Measurements from ENCODE around the gene HLA-DPB1.
A peak's percentile ranks its signal among the peaks of the same experiment; 100 is the strongest.

HLA-DPB1 gene

GRCh38 chr6:33079580-33079979, 3.8 kb downstream of the HLA-DPB1 start:
- no peak for DNase-seq (ENCODE audit: low spot score)
- peaks cover 0 to 5% of the 10 kb centered on the region in 2 donors for H3K4me1 ChIP-seq (ENCODE audit: control insufficient read depth in 2 of 2, insufficient read depth in 1 of 2, low read depth in 1 of 2, low read length in 2 of 2)

GRCh38 chr6:33080127-33081089, 4.6 kb downstream of the HLA-DPB1 start:
- Histone ChIP-seq H3K27ac (replicated peaks; ENCODE audit: low read length) (peak overlapping the region; percentile 24), H3K36me3 (replicated peaks in 1 of 2; ENCODE audit: control insufficient read depth in 2 of 2, insufficient read depth in 2 of 2, low read length in 2 of 2) (peaks cover 3 to 11% of the 10 kb centered on the region in 2 donors), H3K23ac (ENCODE audit: low read depth, low read length, poor library complexity) (peak overlapping the region; percentile 56), H3K4me2 (ENCODE audit: insufficient read depth, low read length, poor library complexity, severe bottlenecking) (peak overlapping the region; percentile 74), H2AK5ac (ENCODE audit: low read depth, low read length) (peak overlapping the region; percentile 59), H2AFZ (ENCODE audit: low read length) (peak overlapping the region; percentile 93), H2BK5ac (ENCODE audit: low read length) (peak overlapping the region; percentile 27), H3K27me3 (ENCODE audit: control insufficient read depth in 3 of 3, insufficient read depth in 3 of 3, low read depth in 1 of 3, low read length in 3 of 3) (peaks cover 0 to 24% (median 2%) of the 10 kb centered on the region in 3 experiments), H2BK120ac (ENCODE audit: low read depth, low read length) (no peak overlapping the region), H2BK12ac (ENCODE audit: low read length) (no peak overlapping the region), H4K8ac (ENCODE audit: low read depth, low read length) (no peak overlapping the region), H3K4ac (ENCODE audit: low read length) (no peak overlapping the region), H3K9ac (ENCODE audit: low read depth, low read length, poor library complexity) (peak overlapping the region; percentile 85), H3K18ac (ENCODE audit: low read length) (peak overlapping the region; percentile 94), H2BK15ac (ENCODE audit: low read length) (peak overlapping the region; percentile 50), H3K14ac (ENCODE audit: low read length) (no peak overlapping the region), H3K4me3 (ENCODE audit: low read length in 2 of 2) (peak overlapping the region; percentile 53 to 85), H3K4me1 (ENCODE audit: control insufficient read depth in 2 of 2, insufficient read depth in 1 of 2, low read depth in 1 of 2, low read length in 2 of 2) (peaks cover 0 to 5% of the 10 kb centered on the region in 2 donors), H4K91ac (ENCODE audit: low read depth, low read length, poor library complexity) (peak overlapping the region; percentile 34), H3K9me3 (replicated peaks in 1 of 2; ENCODE audit: control insufficient read depth in 2 of 2, insufficient read depth in 1 of 2, low read depth in 1 of 2, low read length in 2 of 2) (no peaks in the 10 kb centered on the region), H3K79me1 (ENCODE audit: low read depth, low read length) (no peaks in the 10 kb centered on the region)
- no CpG with 5 or more reads among the region's 49 CpGs for WGBS, 2 donors (ENCODE audit: extremely low coverage in 2 of 2, insufficient read length in 2 of 2, insufficient replicate concordance in 1 of 2)
- peak; percentile 65 for DNase-seq (ENCODE audit: low spot score)

More at GRCh38 chr6:33079580-33079979, 3.8 kb downstream of the HLA-DPB1 start:
- Histone ChIP-seq H3K4me3 (ENCODE audit: low read length in 2 of 2) (no peak overlapping the region), H2AK5ac (ENCODE audit: low read depth, low read length) (peak overlapping the region; percentile 0), H3K9ac (ENCODE audit: low read depth, low read length, poor library complexity) (no peak overlapping the region), H3K23ac (ENCODE audit: low read depth, low read length, poor library complexity) (no peak overlapping the region), H3K27me3 (ENCODE audit: control insufficient read depth in 3 of 3, insufficient read depth in 3 of 3, low read depth in 1 of 3, low read length in 3 of 3) (peaks cover 0 to 24% (median 2%) of the 10 kb centered on the region in 3 experiments), H3K4me2 (ENCODE audit: insufficient read depth, low read length, poor library complexity, severe bottlenecking) (no peak overlapping the region), H3K36me3 (replicated peaks in 1 of 2; ENCODE audit: control insufficient read depth in 2 of 2, insufficient read depth in 2 of 2, low read length in 2 of 2) (peaks cover 0 to 4% of the 10 kb centered on the region in 2 donors), H3K27ac (replicated peaks; ENCODE audit: low read length) (no peak overlapping the region), H2BK15ac (ENCODE audit: low read length) (no peak overlapping the region), H2AFZ (ENCODE audit: low read length) (no peak overlapping the region), H3K18ac (ENCODE audit: low read length) (no peak overlapping the region), H2BK12ac (ENCODE audit: low read length) (no peak overlapping the region), H3K14ac (ENCODE audit: low read length) (no peak overlapping the region), H4K8ac (ENCODE audit: low read depth, low read length) (no peak overlapping the region), H2BK5ac (ENCODE audit: low read length) (no peak overlapping the region), H3K9me3 (replicated peaks in 1 of 2; ENCODE audit: control insufficient read depth in 2 of 2, insufficient read depth in 1 of 2, low read depth in 1 of 2, low read length in 2 of 2) (no peaks in the 10 kb centered on the region), H3K4ac (ENCODE audit: low read length) (no peak overlapping the region), H4K91ac (ENCODE audit: low read depth, low read length, poor library complexity) (no peak overlapping the region), H2BK120ac (ENCODE audit: low read depth, low read length) (no peak overlapping the region), H3K79me1 (ENCODE audit: low read depth, low read length) (no peaks in the 10 kb centered on the region)
- WGBS, 2 donors (ENCODE audit: extremely low coverage in 2 of 2, insufficient read length in 2 of 2, insufficient replicate concordance in 1 of 2), result no CpG with 5 or more reads among the region's 4 CpGs

GRCh38 chr6:33081098-33081824, 5.5 kb downstream of the HLA-DPB1 start:
- Histone ChIP-seq H2AK5ac (ENCODE audit: low read depth, low read length) (peak overlapping the region; percentile 59), H3K9me3 (replicated peaks in 1 of 2; ENCODE audit: control insufficient read depth in 2 of 2, insufficient read depth in 1 of 2, low read depth in 1 of 2, low read length in 2 of 2) (no peaks in the 10 kb centered on the region), H3K4me3 (ENCODE audit: low read length in 2 of 2) (peak overlapping the region; percentile 53 to 85), H3K18ac (ENCODE audit: low read length) (peak overlapping the region; percentile 94), H2BK120ac (ENCODE audit: low read depth, low read length) (no peak overlapping the region), H3K4me2 (ENCODE audit: insufficient read depth, low read length, poor library complexity, severe bottlenecking) (peak overlapping the region; percentile 74), H2AFZ (ENCODE audit: low read length) (peak overlapping the region; percentile 93), H3K23ac (ENCODE audit: low read depth, low read length, poor library complexity) (peak overlapping the region; percentile 56), H3K79me1 (ENCODE audit: low read depth, low read length) (no peaks in the 10 kb centered on the region), H2BK15ac (ENCODE audit: low read length) (peak overlapping the region; percentile 50), H3K27me3 (ENCODE audit: control insufficient read depth in 3 of 3, insufficient read depth in 3 of 3, low read depth in 1 of 3, low read length in 3 of 3) (peaks cover 0 to 24% (median 2%) of the 10 kb centered on the region in 3 experiments), H3K27ac (replicated peaks; ENCODE audit: low read length) (no peak overlapping the region), H3K4ac (ENCODE audit: low read length) (no peak overlapping the region), H3K14ac (ENCODE audit: low read length) (no peak overlapping the region), H3K4me1 (ENCODE audit: control insufficient read depth in 2 of 2, insufficient read depth in 1 of 2, low read depth in 1 of 2, low read length in 2 of 2) (peaks cover 0 to 5% of the 10 kb centered on the region in 2 donors), H2BK12ac (ENCODE audit: low read length) (no peak overlapping the region), H3K9ac (ENCODE audit: low read depth, low read length, poor library complexity) (peak overlapping the region; percentile 85), H4K8ac (ENCODE audit: low read depth, low read length) (no peak overlapping the region), H4K91ac (ENCODE audit: low read depth, low read length, poor library complexity) (peak overlapping the region; percentile 34), H3K36me3 (replicated peaks in 1 of 2; ENCODE audit: control insufficient read depth in 2 of 2, insufficient read depth in 2 of 2, low read length in 2 of 2) (peaks cover 3 to 17% of the 10 kb centered on the region in 2 donors), H2BK5ac (ENCODE audit: low read length) (peak overlapping the region; percentile 27)
- no peak for DNase-seq (ENCODE audit: low spot score)
- no CpG with 5 or more reads among the region's 16 CpGs for WGBS, 2 donors (ENCODE audit: extremely low coverage in 2 of 2, insufficient read length in 2 of 2, insufficient replicate concordance in 1 of 2)

Data from neuronal stem cell (in vitro differentiated cells).